CD4-positive, alpha-beta T cell treated with Interleukin-6 at 100 ng/mL for 8 hours (primary cell): ENCODE data around the gene NKAIN2.
"Not testable (repeated sequence)": the region's sequence is repeated elsewhere in the genome, so short reads cannot be mapped to it uniquely, and the experiment has no call there.

ENCODE experiments used
- DNase-seq: peaks from one replicate; pipeline ENCODE4 v3.0.0-alpha.2; 2020; ENCODE audit warnings: mixed read lengths, low spot score

NKAIN2 gene

DNA sequence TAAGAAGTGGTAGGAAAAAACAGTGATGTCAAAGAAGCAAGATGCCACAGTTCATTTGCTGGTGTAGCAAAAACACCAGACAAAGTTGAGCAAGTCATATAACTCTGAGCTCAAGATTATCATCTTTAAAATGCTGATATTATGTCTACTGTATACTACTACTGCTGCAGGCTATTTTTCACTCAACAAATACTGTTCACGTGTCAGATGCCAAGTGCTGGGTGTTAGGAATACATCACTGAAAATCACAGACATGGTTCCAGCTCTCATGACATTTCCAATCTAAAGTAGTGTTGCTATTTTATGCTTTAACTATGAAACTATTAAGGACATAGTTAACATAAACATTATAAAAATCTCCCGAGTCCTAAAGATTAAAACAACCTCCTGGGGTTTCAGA is 163.0 kb downstream of the NKAIN2 start:
- DNase-seq: no peak

DNA sequence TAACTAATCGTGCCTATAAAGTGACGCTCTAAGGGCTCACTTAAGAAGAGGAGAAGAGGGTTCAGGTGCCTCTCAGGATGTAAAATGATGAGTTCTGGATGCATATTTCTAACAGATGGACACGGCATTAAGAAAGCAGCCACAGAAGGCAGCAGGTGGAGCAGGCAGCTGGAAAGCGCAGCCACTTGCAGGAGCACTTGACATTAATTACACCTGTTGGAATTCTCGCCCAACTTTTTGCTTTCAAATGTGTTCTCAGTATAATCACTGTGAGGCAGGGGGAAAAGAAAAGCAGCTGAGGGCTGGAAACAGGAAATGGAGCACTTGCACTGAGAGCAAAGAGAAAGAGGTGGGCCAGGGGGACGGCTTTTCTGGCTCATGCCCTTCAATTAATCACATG is 164.2 kb downstream of the NKAIN2 start:
- DNase-seq: no peak

DNA sequence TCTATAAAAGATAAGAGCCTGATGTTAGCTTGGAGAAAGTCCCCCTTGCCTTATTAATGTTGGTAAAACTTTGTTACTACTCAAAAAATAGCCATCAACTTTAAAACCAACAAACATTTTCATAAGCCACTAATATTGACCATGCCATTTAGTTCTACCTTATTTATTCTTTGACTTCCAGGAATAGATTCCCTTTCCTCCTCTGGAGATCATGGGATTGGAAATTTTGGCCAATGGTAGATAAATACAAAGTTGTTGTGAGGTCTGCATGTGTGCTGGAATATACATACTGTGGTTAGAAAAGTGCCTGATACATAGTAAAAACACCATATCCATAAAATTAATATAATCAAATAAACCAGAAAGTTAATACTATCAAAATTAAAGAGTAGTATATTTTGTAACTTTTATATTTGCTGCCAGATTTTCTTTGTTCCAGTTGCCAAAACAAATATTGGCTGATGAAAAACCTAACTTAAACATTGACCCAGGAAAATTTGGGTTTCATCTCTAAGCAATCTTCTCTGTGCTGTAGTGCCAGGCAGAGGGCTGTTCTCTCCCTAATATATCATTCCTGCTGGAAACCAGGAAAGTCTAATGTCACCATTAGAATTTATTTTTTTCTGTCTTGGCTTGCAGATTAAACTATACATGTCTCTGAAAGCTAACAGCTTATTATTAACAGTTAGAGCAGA is 169.1 kb downstream of the NKAIN2 start:
- DNase-seq: no peak

DNA sequence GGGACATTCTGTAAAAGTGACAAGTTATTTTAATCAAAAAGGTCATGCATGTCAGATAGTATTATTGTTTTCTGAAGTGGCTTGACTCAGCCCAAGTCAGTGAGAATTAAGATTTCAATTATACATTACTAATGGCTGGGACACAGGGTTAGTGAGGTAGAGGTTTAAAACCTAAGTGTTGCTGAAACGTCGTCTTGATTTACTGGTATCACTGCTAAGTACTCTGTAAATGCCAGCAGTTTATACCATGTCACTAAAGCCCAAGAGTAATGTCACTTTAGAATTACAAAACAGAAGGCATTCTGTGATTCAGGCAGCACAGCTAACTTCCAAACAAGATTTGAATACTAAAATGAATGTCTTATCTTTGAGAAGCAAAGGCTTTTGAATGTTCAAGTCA is 176.6 kb downstream of the NKAIN2 start:
- DNase-seq: no peak

DNA sequence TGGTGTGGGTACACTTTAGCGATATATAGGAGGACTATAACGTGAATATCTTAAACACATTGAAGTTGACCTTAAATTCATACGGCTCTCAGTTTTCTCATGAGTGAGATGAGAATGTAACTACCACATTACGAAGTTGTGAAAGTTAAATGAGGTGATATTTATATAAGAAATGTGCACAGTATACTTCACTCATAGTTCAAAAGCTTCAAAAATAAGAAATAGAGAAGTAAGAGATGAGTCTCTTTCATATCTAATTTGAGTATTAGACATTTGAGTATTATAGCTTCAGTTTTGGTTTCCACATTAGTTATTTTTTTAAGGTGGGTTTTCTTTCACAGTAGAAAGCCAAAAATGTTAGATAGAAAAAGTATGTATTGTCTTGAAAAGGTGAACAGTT is 183.3 kb downstream of the NKAIN2 start:
- DNase-seq: no peak

DNA sequence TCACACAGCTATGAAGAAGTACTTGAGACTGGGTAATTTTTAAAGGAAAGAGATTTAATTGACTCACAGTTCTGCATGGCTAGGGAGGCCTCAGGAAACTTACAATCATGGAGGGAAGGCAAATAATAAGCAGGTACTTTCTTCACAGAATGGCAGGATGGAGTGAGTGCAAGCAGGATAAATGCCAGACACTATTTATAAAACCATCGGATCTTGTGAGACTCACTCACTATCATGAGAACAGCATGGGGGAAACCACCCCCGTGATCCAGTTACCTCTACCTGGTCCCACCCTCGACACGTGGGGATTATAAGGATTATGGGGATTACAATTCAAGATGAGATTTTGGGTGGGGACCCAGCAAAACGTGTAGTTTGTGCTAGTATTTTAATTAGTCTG is 186.3 kb downstream of the NKAIN2 start:
- not testable (repeated sequence) for DNase-seq

DNA sequence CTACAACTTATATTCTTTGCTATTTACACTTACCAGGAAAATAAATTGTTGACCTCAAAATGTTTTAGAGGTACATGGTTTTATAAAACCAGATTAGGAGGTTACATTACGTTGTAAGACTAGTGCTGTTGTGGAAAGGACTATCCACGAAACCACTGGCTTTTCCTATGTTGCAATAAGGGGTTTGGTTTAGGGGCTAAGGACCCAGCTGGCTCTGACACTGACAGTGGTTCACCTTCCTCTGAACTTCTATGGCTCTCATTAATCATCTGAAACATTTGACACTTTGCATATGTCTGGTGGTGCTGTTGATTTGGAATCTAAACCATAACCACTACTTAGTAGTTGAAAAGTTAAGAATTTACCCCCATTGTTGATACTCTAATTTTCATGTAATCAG is 186.7 kb downstream of the NKAIN2 start:
- DNase-seq: no peak

DNA sequence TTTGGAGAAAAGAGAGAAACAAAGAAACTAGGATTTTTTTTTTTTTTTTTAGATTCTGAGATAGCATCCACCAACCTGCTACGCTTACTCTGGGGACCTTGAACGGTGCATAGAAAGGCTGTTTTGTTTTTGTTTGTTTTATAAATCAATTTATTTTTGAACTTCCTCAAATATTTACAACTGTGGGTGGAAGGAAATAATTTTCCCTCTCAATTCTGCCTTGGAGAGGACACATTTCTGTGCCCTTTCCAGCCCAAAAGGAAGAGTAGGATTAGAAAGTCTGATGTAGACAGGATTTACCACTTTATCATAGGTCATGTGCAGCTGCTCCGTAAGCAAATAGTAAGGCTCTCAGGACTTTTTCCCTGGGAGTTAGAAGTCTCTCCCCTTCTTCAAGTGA is 190.5 kb downstream of the NKAIN2 start:
- DNase-seq: no peak

DNA sequence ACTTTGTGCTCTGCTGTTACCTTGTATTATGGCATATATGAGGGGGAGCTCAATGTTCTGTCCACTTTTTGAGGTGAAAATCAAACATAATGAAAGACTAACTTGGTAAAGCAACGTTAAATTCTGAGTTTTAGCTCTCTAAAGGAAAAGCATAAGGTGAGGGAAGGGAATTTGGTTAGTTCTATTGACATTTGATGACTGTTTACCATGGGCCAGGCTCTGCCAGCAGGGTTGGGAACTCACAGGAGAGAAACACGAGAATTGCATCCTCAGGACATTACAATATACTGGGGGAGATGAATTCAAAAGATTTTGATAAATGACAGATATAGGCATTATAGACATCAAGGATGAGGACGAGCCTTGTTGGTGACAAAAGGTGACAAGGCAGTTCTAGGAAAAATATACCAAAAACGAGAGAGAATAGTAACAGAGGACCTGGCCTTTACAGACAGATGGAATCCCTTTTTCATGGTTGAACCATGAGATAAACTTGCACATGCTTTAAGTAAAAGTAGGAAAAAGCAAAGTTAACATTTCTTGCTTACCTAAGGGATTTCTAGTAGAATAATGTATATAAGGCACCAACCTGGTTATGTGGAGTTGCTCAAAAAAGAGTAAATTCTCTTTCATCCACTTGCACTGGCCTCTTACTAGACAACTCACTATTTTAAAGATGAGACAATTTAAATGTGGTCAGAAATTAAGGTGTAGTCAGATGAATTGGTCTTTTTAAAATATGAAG is 191.4 kb downstream of the NKAIN2 start:
- no peak for DNase-seq

DNA sequence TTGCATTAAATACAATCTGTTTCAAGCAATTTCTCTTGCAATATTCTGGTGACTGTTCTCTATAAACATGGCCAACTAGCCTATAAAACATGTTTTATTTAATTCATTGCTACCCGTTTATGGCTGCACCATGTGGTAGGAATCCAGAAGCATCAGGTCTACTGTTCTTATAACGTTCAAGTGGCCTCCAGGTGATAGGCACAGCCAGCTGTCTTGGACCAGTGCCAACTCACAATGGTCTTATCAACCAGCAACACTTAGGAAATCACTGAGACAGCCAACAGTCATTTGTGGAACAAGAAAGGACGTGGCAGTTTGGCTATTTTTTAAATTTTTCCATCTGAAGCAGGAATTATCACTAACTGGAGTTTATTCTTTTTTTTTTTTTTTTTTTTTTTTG is 193.6 kb downstream of the NKAIN2 start:
- no peak for DNase-seq

DNA sequence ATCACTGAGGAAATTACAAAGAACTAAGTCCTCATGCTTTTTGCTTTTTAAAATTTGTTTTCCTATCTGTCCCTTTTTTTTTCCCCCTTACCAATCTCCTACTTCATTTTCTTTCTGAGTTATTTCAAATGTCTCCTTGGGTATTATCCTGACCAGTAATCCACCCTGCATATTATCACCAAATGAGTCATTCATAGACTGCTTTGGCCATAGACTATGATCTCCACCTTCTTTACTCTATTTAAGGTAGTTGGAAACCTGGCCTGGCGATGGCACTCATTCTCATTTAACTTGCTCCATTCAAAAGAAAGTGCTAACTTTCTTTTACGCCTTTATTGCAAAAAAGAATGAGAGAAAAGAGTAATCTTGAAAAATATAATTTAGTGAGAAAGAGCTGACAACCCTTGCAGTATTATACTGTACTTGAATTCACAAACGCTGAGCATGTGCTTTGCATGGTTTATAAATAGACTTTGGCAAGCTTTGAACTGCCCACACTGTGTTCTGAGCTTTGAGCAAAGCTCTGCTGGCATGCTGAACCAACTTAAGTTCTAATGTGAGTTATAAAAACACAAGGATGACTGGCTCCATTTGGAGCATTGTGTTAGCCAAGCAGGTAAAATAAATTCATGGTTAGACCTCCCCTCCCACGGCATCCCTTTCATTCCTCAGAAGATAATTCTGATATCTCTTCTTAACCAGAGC is 198.9 kb downstream of the NKAIN2 start:
- no peak for DNase-seq

DNA sequence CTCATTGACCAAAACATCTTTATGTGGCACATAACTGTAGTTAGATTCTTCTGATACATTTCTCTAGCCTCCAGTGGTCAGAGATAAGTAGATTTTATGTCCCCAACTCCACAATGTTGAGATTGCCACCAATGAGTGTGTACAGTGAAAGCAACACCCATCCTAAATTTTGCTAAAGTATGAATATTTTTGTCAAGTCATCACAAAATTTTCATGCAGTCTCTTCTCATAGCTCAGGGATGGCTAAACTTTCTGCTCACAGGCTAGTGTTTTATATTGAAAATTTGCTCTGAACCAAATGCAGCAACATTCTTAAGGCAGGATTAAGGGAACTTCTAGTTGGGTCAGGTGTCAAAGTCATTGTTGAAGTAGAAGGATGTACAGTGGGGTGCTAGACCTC is 203.6 kb downstream of the NKAIN2 start:
- no peak for DNase-seq

DNA sequence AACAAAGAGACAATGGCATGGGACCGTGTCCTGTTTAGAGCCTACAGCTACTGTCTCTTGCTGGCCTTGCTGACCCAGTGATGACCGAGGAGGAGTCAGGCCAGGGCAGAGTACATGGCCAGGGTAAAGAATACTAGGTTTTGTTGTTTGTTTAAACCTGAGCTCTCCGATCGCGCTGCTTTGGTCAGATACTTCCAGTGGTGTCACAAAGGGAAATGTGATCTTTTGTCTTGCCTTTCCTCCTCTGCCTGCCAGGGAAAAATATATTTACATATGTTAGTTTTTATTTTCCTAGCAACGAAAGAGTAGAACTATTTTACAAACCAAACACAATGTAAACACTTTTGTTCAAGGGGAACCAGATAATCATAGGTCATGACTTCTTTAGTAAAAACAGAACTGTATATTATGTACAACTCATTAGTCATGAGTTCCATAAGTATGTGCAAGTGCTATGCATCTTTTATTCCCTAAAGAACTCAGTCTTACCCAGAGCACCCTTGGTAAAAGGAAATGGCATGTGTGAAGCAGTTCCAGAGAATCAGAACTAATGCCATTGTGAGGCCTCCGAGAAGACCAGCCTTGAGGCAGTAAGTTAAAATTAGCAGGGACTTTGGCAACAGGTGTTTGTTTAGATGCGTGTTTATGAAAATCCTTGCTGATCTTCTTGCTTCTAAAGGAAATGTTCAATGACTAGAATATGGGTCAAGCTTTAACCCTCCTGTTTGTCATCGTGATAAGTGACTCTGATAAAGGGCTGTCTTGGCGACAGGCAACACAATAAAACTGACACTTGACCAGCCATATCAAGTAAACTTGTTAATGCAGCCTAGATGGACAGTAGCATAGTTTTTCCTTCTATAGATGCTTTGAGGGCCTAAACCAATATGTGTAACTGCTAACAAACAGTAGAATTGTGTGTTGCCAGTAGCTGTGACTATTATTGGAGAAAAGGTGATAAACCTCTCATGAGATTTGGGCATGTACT is 204.6 kb downstream of the NKAIN2 start:
- no peak for DNase-seq

DNA sequence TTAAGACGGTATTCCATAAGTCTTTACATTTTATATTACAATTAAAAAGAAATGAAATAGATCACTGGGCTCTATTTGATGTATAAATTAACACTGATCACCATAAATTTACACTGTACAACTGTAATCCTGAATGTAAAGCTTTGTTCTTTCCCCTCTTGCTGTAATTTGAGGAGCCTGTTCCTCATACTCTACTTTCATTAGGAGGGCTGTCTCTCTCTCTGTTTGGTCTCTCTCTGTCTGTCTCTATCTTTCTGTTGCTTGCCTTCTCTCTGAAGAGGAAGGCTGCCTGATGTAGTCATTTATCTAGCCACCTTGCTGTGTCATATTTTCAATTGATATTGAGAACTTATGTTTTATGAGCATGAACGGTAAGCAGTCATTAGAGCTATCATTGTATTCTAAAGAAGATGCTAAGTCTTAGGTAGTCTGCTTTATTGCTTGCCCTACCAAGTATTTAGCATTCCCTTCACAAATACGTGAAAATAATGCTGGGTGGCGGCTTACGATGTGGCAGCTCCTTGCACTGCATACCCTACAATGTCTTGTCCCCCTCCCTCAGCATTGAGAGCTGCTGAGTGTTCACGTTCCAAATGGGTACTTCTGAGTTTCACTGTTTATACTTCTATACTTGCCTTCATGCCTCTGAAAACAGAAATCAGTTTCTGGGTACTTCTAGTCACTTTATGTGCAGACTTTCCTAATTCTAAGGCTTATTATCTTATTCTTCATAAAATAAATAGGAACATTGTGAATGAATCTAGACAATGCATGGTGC is 205.5 kb downstream of the NKAIN2 start:
- DNase-seq: no peak

DNA sequence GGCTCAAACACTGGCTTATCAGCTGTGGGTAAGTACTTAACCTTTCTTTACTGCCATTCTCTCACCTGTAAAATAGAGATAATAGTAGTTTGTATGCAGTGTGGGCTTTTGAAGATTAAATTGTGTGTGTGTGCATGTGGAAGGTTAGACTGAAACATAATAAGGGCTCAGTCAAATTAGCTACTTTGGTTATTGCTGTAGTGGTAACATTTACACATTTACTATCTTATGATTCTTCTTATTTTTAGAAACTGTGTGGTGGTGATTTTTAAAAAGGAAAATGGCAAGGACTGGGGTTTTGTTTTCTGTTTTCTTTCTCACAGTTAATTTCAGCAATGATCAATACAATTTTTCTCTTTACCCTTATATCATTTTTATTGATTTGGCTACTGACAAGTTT is 206.9 kb downstream of the NKAIN2 start:
- no peak for DNase-seq

DNA sequence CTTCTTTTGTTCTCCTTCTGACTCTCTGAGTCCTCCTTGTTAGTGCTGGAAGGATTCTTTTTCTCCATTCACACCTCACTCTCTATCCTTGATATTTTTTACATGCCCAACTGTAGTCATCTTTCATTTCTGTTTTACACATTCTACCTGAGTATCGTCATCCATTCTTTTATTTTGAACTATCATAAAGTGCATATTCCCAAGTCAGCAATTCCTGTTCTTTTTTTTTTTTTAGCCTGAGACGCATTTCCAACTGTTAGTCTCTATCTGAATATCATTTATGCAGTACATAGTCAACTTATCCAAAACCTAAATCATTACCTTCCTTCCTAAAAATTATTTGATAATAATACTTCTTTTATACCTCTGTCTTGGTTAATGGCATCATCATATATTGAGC is 207.5 kb downstream of the NKAIN2 start:
- no peak for DNase-seq

DNA sequence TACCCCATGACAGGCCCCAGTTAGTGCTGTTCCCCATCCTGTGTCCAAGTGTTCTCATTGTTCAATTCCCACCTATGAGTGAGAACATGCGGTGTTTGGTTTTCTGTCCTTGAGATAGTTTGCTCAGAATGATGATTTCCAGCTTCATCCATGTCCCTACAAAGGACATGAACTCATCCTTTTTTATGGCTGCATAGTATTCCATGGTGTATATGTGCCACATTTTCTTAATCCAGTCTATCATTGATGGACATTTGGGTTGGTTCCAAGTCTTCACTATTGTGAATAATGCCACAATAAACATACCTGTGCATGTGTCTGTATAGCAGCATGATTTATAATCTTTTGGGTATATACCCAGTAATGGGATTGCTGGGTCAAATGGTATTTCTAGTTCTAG is 218.4 kb downstream of the NKAIN2 start:
- not testable (repeated sequence) for DNase-seq

DNA sequence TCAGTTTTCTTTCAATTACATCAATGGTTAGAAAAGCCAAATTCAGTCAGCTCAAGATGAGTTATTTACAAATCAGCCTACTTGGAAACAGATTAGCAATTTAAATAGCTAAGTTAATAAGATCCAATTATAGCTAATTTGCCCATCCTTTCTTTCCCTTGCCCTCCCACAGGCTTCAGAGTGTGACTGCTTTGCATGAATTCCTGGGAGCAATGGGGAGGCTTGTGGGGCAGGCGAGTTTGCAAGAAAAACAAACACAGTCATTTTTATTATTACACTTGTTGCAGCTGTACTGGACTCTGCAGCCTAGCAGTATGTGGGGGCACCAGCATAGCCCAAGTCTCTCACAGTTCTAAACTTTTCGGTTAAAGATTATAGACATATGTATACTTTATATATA is 219.0 kb downstream of the NKAIN2 start:
- no peak for DNase-seq

DNA sequence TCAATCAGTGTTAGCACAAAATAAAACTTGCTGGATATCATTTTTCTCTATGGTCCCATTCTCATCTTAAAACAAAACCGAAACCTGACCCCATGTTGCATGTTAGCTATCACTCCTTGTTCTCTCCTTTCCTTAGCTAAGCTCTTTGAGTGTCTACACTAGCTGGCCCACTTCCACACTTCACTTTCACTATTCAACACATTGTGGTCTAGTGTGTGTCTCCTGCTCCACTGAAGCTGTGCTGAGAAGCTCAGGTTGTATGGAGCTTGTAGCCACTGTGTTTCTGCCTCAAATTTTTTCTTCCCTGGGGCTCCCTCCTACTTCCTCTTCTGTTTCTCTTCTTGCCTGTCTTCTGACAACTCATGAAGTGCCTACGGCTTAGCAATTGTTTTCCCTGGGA is 223.0 kb downstream of the NKAIN2 start:
- DNase-seq: no peak

DNA sequence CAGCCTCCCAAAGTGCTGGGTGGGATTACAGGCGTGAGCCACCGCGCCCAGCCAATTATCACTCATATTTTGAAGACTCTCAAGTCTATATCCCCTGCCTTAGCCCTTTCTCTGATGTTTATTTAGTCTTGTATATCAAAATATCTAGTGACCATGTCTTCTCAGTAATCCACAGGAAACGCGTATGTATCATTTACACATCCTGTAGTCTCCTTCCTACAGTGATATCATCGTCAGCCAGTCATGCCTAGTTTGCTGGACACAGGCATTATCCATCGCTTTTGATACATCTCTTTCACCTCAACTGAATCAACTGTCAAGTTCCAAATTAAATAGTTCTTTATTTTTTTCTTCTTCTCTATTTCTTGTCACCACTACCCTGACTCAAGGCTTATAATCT is 223.7 kb downstream of the NKAIN2 start:
- DNase-seq: no peak

DNA sequence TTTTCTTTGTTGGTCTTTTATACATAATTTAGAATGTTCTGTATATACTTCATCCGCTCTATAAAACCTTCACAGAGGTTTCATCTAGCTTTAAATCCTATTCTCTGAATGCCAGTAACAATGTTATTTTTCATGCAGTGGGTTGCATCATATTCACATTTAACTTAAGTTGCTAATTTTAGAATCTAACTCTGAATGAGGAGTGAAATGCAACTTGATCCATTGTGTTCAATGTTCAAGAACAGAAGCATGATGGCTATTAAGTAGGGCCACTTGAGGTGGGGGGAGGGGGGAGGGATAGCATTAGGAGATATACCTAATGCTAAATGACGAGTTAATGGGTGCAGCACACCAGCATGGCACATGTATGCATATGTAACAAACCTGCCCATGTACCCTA is 224.5 kb downstream of the NKAIN2 start:
- DNase-seq: no peak
